HG03135 (cell line): Measurements from ENCODE around the gene ARHGDIB.

Experiments
- ATAC-seq: cut with Tn5 transposase; IDR thresholded peaks from one replicate; pipeline ENCODE4 v1.9.1; 2021; ENCODE audit warnings: mild to moderate bottlenecking, moderate library complexity; ENCODE audit not compliant: unreplicated experiment

The ARHGDIB gene

DNA sequence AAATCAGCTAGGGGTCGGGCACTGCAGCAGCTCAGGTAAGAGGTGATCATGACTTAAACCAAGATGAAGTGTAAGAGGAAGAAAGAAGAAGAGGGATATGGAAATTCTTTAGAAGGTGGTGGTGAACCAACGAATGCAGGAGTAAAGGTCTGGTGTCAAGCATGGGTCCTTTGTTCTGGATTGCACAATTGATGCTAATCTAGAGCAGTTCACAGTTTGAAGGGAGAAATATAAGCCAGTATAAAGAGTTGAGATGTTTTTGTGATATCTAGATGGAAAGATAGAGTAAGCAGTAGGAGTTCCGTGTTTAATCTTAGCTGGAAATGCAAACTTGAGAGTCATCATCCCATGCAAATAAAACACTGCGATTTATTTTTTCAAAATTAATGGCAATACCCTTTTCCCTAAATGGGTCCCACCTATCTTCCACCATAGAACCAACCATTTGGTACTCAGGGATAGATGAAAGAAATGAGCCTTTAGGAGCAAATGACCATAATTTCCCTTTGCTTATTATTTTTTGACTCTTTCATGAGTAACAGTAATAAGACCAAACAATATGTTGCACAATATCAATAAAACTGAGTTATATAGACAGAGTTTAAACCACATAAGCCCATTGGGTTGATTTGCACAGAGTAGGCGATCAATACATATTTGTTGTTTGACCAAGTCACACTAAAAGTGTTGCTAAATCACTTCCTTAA is 60.7 kb downstream of the ARHGDIB start:
- ATAC-seq = no peak

GRCh38 chr12:14896521-14897169 is 64.8 kb downstream of the ARHGDIB start:
- ATAC-seq = no peak

GRCh38 chr12:14893506-14894250 is 67.7 kb downstream of the ARHGDIB start:
- no peak for ATAC-seq

- ATAC-seq = no peak
Measured at GRCh38 chr12:14892726-14893505, 68.5 kb downstream of the ARHGDIB start.
